OCI-LY3 (cell line): Measurements from ENCODE around the gene ITLN1.

Experiments
- CTCF ChIP-seq: fragments of 200-600, 300-600 bp; sonication (generic); IDR thresholded peaks from 2 replicates; pipeline ENCODE4 v1.5.1; 2014; ENCODE audit warnings: antibody characterized with exemption, low read length, low read depth
- EZH2phosphoT487 ChIP-seq: fragments of 200-600 bp; shearing (Covaris generic); IDR thresholded peaks from 2 replicates; pipeline ENCODE4 v1.6.1; 2018; ENCODE audit warnings: antibody characterized with exemption, mixed run types, low read depth

GRCh38 chr1:160839746-160840145 lies 45.2 kb downstream of the ITLN1 start:
- no peak for TF ChIP-seq CTCF
- no peak for TF ChIP-seq EZH2phosphoT487
